ENCODE measurements around the gene RACK1. TPM values are rescaled to one million over a fixed set of nuclear protein-coding genes. Genes with fewer than 3 reads are reported as not detected.

Gene RACK1
- total RNA-seq, 4 donors from 2014 or later = 1,597 to 2,011 (median 1,911) TPM

DNA sequence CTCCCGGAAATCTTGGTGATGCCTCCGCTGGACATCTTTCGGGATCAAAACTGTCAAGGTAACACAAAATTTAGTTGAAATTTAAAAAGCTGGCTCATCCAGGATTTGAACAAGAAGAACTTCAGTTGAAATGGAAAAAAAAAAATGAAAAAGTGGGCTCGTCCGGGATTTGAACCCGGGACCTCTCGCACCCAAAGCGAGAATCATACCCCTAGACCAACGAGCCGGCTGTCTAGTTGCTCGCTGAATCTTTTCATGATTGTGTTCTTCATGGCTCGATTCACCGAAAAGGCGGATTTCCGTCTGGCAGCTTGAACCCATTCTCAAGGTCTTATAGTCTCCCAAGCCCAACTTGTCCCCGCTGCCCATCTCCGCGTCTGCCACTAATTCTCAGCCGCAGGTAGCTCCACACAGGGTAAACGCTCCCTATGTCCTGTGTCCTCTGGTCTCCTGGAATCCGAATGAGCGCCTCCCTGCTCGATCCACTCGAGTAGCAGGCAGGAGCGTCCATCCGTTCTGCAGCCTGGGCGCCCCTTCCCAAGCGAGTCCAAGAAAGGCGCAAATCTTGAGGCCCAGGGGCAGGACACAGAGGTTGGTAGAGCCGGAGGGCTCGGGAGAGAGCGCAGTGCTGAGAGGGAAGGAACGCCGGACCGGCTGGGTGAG is 54.9 kb downstream of the RACK1 start:
- no peak for TF ChIP-seq CTCF (IDR thresholded peaks at IDR 0.05; ENCODE audit: low read depth)

DNA sequence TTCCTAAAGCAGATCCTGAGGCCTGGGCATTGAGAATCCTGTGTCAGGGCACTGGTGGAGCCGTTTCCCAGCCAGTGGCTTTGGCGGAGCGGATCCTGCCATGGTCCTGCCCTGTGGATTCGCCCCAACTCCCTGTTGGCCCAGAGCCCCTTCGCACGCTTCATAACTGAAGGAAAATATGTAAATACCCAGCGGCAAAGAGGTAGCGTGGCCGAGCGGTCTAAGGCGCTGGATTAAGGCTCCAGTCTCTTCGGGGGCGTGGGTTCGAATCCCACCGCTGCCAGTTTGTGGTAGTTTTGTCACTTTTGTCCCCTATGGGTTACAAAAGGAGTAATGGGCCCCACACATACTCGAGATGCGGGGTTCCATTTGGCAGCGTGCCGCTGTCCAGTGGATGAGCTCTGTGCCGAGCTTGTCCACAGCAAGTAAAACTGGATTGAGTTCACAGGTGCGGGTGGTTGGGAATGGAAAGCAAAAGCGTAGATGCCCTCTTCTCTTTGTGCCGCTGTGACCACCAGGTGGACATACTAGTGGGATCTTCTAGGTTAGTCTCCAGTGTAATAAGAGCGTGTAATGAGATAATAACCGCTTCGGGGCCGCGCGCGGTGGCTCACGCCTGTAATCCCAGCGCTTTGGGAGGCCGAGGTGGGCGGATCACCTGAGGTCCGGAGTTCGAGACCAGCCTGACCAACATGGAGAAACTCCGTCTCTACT is 56.0 kb downstream of the RACK1 start:
- no peak for TF ChIP-seq CTCF (IDR thresholded peaks at IDR 0.05; ENCODE audit: low read depth)

DNA sequence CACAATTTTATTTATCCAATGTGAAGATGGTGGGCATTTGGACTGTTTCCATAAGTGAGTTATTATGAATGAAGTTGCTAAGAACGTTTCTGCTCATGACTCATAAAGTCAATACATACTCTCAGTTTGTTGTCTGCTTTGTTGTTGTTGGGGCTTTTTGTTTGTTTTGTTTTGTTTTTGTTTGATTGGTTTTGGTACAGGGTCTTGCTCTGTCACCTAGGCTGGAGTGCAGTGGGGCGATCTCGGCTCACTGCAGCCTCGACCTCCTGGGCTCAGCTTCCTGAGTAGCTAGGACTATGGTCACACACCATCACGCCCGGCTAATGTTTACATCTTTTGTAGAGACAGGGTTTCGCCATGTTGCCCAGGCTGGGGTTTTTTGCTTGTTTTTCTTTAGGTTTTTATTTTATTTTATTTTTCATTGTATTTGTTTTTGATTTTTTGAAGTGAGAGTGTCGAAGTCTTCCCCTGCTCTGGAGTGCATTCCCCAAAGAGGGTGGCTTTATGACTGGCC is 56.7 kb downstream of the RACK1 start:
- TF ChIP-seq CTCF (IDR thresholded peaks at IDR 0.05; ENCODE audit: low read depth) = no peak

Small RNA genes lying within 50 kb of the gene (small RNA-seq; reads per million reads assigned to genes)
- gene MIR4638 (not detected), gene SNORD95 (not detected), gene SNORD96A (not detected)

Other genes starting within 250 kb of the RACK1 start
- 100 to 1,000 TPM in 2 of 4 donors, 10 to 100 TPM in 2; 69.2 to 579 (median 129) TPM for gene BTNL9, start 203.6 kb downstream of the RACK1 start, total RNA-seq
- not detected for gene OR2V1, start 112.7 kb downstream of the RACK1 start, total RNA-seq
- not detected for gene OR2V2, start 96.3 kb downstream of the RACK1 start, total RNA-seq
- 1 to 10 TPM; 1.9 to 6.6 (median 2.8) TPM for gene TRIM7, start 38.7 kb downstream of the RACK1 start, total RNA-seq
- gene TRIM41, start 20.6 kb downstream of the RACK1 start, total RNA-seq = 10 to 100 TPM in 3 of 4 donors, 1 to 10 TPM in 1; 8.5 to 17.3 (median 12.7) TPM
- gene TRIM52, start 17.2 kb upstream of the RACK1 start, total RNA-seq = 10 to 100 TPM; 15.1 to 33.3 (median 24.1) TPM
- gene OR4F3, start 123.4 kb upstream of the RACK1 start, total RNA-seq = not detected